Measurements from ENCODE around the gene GPR82.

- TF ChIP-seq, protein P1, sequence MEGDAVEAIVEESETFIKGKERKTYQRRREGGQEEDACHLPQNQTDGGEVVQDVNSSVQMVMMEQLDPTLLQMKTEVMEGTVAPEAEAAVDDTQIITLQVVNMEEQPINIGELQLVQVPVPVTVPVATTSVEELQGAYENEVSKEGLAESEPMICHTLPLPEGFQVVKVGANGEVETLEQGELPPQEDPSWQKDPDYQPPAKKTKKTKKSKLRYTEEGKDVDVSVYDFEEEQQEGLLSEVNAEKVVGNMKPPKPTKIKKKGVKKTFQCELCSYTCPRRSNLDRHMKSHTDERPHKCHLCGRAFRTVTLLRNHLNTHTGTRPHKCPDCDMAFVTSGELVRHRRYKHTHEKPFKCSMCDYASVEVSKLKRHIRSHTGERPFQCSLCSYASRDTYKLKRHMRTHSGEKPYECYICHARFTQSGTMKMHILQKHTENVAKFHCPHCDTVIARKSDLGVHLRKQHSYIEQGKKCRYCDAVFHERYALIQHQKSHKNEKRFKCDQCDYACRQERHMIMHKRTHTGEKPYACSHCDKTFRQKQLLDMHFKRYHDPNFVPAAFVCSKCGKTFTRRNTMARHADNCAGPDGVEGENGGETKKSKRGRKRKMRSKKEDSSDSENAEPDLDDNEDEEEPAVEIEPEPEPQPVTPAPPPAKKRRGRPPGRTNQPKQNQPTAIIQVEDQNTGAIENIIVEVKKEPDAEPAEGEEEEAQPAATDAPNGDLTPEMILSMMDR (IDR thresholded peaks at IDR 0.05) = no peak
- no peak for TF ChIP-seq ZFX (IDR thresholded peaks at IDR 0.05; ENCODE audit: borderline replicate concordance)
Measured at GRCh38 chrX:41733939-41734338, 10.0 kb downstream of the GPR82 start.

Measured in 22Rv1 (cell line).